ENCODE data around the gene PRELID3B. TPM values are rescaled to one million over a fixed set of nuclear protein-coding genes. Genes with fewer than 3 reads are reported as not detected.

The PRELID3B gene
- total RNA-seq, 1 experiment from 2014 or later, result 280 TPM

Other genes with a start within 250 kb of the PRELID3B start
- 1.7 and 1.8 TPM in 2 replicates for gene GNAS-AS1, start 191.9 kb downstream of the PRELID3B start, total RNA-seq (2014; rRNA removed; shearing (Covaris generic))
- 1,255 and 1,261 TPM in 2 replicates for gene GNAS, start 190.1 kb downstream of the PRELID3B start, total RNA-seq (2014; rRNA removed; shearing (Covaris generic))
- 57.7 and 65.8 TPM in 2 replicates for gene NELFCD, start 61.5 kb downstream of the PRELID3B start, total RNA-seq (2014; rRNA removed; shearing (Covaris generic))
- gene CTSZ, start 35.5 kb downstream of the PRELID3B start, total RNA-seq (2014; rRNA removed; shearing (Covaris generic)), result 245 and 259 TPM in 2 replicates
- not detected in 2 replicates for gene TUBB1, start 23.4 kb downstream of the PRELID3B start, total RNA-seq (2014; rRNA removed; shearing (Covaris generic))
- gene ATP5F1E, start 10.5 kb downstream of the PRELID3B start, total RNA-seq (2014; rRNA removed; shearing (Covaris generic)), result 92.3 and 106 TPM in 2 replicates
- 0.37 and 0.40 TPM in 2 replicates for gene ZNF831, start 121.0 kb upstream of the PRELID3B start, total RNA-seq (2014; rRNA removed; shearing (Covaris generic))